ENCODE data around the gene LIPC.

GRCh38 chr15:58444658-58445332 is 13.0 kb downstream of the LIPC start:
- TF ChIP-seq CTCF (IDR thresholded peaks at IDR 0.05 in 4 of 5, conservative IDR thresholded peaks at IDR 0.05 in 1 of 5) (no peak), POLR2A (IDR thresholded peaks at IDR 0.05) (no peak)
